ENCODE measurements around the gene CALHM3.

Gene CALHM3

GRCh38 chr10:103444478-103444877 is 34.6 kb downstream of the CALHM3 start:
- H3K4me3 ChIP-seq (ENCODE audit: low read depth, low read length): no peak overlapping the region
- no peaks in the 10 kb centered on the region for H3K27me3 ChIP-seq
- H3K4me1 ChIP-seq: peaks cover 2% of the 10 kb centered on the region; the same call in 1 of the 2 replicates
- peaks cover 90% of the 10 kb centered on the region for H3K36me3 ChIP-seq
- no peaks in the 10 kb centered on the region for H3K9me3 ChIP-seq
- TF ChIP-seq CTCF (IDR thresholded peaks at IDR 0.05; ENCODE audit: low read depth, low read length): no peak
- no peak for DNase-seq

- peaks cover 93% of the 10 kb centered on the region for H3K36me3 ChIP-seq
- DNase-seq: no peak
Observed at GRCh38 chr10:103443475-103444185, 35.4 kb downstream of the CALHM3 start.

GRCh38 chr10:103442031-103442461 is 37.0 kb downstream of the CALHM3 start:
- no peaks in the 10 kb centered on the region for H3K9me3 ChIP-seq
- H3K27me3 ChIP-seq: no peaks in the 10 kb centered on the region
- H3K4me1 ChIP-seq: peaks cover 2% of the 10 kb centered on the region; the same call in 1 of the 2 replicates
- no peak overlapping the region for H3K4me3 ChIP-seq (ENCODE audit: low read depth, low read length)
- peaks cover 95% of the 10 kb centered on the region for H3K36me3 ChIP-seq
- TF ChIP-seq CTCF (IDR thresholded peaks at IDR 0.05; ENCODE audit: low read depth, low read length): no peak
- DNase-seq: no peak

More at GRCh38 chr10:103443475-103444185, 35.4 kb downstream of the CALHM3 start:
- Histone ChIP-seq H3K27me3 (no peaks in the 10 kb centered on the region), H3K4me3 (ENCODE audit: low read depth, low read length) (no peak overlapping the region), H3K4me1 (peaks cover 2% of the 10 kb centered on the region; the same call in 1 of the 2 replicates), H3K9me3 (no peaks in the 10 kb centered on the region)
- TF ChIP-seq CTCF (IDR thresholded peaks at IDR 0.05; ENCODE audit: low read depth, low read length): no peak

DNA sequence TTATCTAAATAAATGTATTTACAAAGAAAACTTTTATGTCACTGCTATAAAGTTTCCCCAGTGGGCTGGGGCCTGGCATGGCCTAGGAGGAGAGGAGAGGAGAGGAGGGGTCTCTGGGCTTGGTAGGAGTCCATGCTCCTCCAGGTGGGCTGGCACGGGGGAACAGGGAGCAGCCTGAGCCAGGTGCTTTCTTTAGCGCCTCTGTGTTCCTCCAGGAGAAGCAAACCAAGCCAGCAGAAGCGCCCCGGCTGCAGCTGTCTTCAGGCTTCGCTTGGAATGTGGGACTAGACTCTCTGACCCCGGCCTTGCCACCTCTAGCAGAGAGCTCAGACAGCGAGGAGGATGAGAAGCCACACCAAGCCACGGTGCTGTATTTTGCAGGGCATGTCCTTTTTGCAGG is 37.4 kb downstream of the CALHM3 start:
- TF ChIP-seq CTCF (IDR thresholded peaks at IDR 0.05; ENCODE audit: low read depth, low read length): no peak
- no peak for DNase-seq
- no peaks in the 10 kb centered on the region for H3K27me3 ChIP-seq
- H3K4me3 ChIP-seq (ENCODE audit: low read depth, low read length): no peak overlapping the region
- peaks cover 95% of the 10 kb centered on the region for H3K36me3 ChIP-seq
- H3K9me3 ChIP-seq: no peaks in the 10 kb centered on the region
- peaks cover 2% of the 10 kb centered on the region; the same call in 1 of the 2 replicates for H3K4me1 ChIP-seq

GRCh38 chr10:103441206-103441605 is 37.8 kb downstream of the CALHM3 start:
- no peak for TF ChIP-seq CTCF (IDR thresholded peaks at IDR 0.05; ENCODE audit: low read depth, low read length)
- peaks cover 2% of the 10 kb centered on the region; the same call in 1 of the 2 replicates for H3K4me1 ChIP-seq
- DNase-seq: no peak
- no peak overlapping the region for H3K4me3 ChIP-seq (ENCODE audit: low read depth, low read length)
- H3K27me3 ChIP-seq: no peaks in the 10 kb centered on the region
- peaks cover 95% of the 10 kb centered on the region for H3K36me3 ChIP-seq
- H3K9me3 ChIP-seq: no peaks in the 10 kb centered on the region

DNA sequence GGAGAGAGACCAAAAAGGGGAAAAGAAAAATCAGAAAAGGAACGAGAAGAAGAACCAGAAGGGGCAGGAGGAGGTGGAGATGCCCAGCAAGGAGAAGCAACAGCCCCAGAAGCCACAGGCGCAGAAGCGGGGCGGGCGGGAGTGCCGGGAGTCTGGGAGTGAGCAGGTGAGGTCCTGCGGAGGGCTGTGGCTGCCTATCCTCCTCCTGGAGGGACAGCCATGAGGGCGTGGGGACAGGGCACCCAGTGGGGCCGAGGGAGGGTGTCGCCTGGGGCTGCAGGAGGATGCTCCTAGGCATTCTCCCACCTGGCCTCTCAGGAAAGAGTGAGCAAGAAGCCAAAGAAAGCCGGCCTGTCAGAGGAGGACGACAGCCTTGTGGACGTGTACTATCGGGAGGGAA is 38.6 kb downstream of the CALHM3 start:
- no peaks in the 10 kb centered on the region for H3K27me3 ChIP-seq
- H3K4me1 ChIP-seq: peaks cover 2% of the 10 kb centered on the region; the same call in 1 of the 2 replicates
- TF ChIP-seq CTCF (IDR thresholded peaks at IDR 0.05; ENCODE audit: low read depth, low read length): no peak
- no peaks in the 10 kb centered on the region for H3K9me3 ChIP-seq
- H3K36me3 ChIP-seq: peaks cover 92% of the 10 kb centered on the region
- no peak for DNase-seq
- H3K4me3 ChIP-seq (ENCODE audit: low read depth, low read length): no peak overlapping the region

All from BE2C (cell line).